ENCODE measurements around the gene GREB1L. TPM values are rescaled to one million over a fixed set of nuclear protein-coding genes. Genes with fewer than 3 reads are reported as not detected.

GREB1L gene
- total and polyA plus RNA-seq, 10 of the 15 experiments (the other 5 are each of a cell fraction or from before 2014, with no cell fraction given), result under 0.01 to 0.11 (median 0.03) TPM; not detected in 1

DNA sequence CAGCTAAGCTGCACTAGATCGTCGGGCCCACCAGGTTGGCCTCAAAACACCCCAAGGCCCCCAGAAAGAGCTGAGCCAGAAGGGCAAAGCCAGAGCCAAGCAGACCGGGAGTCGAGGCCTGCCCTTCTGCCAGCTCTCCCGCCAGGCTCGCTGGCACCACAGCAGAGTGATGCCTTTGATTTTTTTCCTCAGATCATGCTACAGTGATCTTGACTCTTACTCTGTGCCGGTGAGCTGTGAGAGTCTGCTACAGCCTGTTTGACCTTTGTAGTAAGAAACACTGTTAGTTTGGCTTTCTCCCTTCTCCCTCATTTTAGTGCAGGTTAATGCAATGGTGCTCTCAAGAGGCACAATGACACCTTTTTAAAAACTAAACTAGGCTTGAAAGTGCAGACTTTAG is 260.6 kb downstream of the GREB1L start:
- no peak for FAIRE-seq
- POLR2A ChIA-PET, result no interaction called here
- in situ Hi-C loops (cut with MboI), result no loop called here

DNA sequence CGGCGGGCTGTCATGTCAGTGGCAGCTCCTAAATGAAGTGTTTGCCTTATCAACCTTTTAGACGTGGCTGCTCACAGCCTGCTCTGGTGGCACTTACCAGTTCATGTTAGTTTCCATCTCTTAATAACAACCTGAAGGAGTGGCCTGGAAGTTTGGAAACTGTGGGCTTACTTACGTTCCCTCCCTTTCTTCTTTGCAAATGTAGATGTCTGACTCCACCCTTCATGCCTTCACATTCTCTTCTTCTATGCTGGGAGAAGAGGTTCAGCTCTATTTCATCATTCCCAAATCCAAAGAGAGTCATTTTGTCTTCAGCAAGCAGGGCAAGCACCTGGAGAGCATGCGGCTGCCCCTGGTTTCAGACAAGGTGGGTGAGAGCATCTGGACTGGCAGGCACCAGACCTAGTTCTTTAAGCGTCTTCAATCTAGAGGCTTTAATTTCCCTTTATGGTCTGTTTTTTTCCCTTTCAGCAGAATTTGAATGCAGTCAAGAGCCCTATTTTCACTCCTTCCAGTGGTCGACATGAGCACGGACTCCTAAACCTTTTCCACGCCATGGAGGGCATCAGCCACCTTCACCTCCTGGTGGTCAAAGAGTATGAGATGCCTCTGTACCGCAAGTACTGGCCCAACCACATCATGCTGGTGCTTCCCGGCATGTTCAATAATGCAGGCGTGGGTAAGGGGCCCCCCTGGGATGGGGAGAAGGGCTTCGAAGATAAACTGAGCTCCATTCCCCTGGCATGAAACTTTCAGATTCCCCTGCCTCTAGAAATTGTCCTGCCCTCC is 266.1 kb downstream of the GREB1L start:
- in situ Hi-C loops (cut with MboI), result no loop called here
- no peak overlapping the region for H3K27ac ChIP-seq (ENCODE audit: control insufficient read depth, insufficient read depth)
- H3K27me3 ChIP-seq (replicated peaks in 1 of 2; ENCODE audit: control insufficient read depth in 2 of 2, insufficient read depth in 2 of 2, low read length in 1 of 2), result no peaks in the 10 kb centered on the region
- DNase-seq (ENCODE audit: low read depth, low spot score) (no peak), FAIRE-seq (no peak), ATAC-seq (no peak)
- no peak overlapping the region for H3K4me3 ChIP-seq
- WGBS (ENCODE audit: insufficient coverage, insufficient replicate concordance, low lambda C conversion rate, missing lambda C conversion rate), result 84% methylated on average over 13 of the region's 13 CpGs
- no peaks in the 10 kb centered on the region for H4K20me1 ChIP-seq (ENCODE audit: control insufficient read depth, insufficient read depth)
- H3K36me3 ChIP-seq (ENCODE audit: control insufficient read depth in 2 of 2, insufficient read depth in 2 of 2, low read length in 1 of 2), result no peaks in the 10 kb centered on the region
- no peak overlapping the region for H3K4me2 ChIP-seq (ENCODE audit: control insufficient read depth, insufficient read depth)
- RAD21 ChIA-PET (ENCODE audit: unreplicated experiment), result interaction anchor here (0.7 kb wide), 1 partner anchor 63 kb away, joined by 4 read pairs; no protein-coding TSS in a partner anchor
- intact Hi-C loops (cut with micrococcal nuclease; ENCODE audit: unreplicated experiment), result no loop called here
- H3K9me3 ChIP-seq (replicated peaks; ENCODE audit: control insufficient read depth, insufficient read depth, low read length), result no peaks in the 10 kb centered on the region
- SMC1A ChIA-PET (ENCODE audit: uncharacterized antibody, unreplicated experiment), result no interaction called here
- H2AFZ ChIP-seq (ENCODE audit: control insufficient read depth, low read depth, low read length), result no peak overlapping the region
- no peak overlapping the region for H3K9ac ChIP-seq (ENCODE audit: control insufficient read depth, insufficient read depth, low read length)
- POLR2A ChIA-PET, result no interaction called here
- CTCF ChIA-PET, result interaction anchor here (1.0 kb wide), 1 partner anchor 316 kb away, joined by 3 read pairs; no protein-coding TSS in a partner anchor
- no peaks in the 10 kb centered on the region for H3K79me2 ChIP-seq (ENCODE audit: control insufficient read depth, insufficient read depth, low read length)
- BruUV-seq (replicated peaks), result no TSS peak
- no peaks in the 10 kb centered on the region for H3K4me1 ChIP-seq (ENCODE audit: control insufficient read depth, insufficient read depth, low read length)
- TF ChIP-seq MXI1 (IDR thresholded peaks at IDR 0.05; ENCODE audit: low read depth, low read length), result no peak
- no peak for TF ChIP-seq FOXM1 (IDR thresholded peaks at IDR 0.05; ENCODE audit: low read depth, low read length)
- TF ChIP-seq GATAD2B (conservative IDR thresholded peaks at IDR 0.05; ENCODE audit: low read depth), result no peak
- no peak for TF ChIP-seq ETV6 (conservative IDR thresholded peaks at IDR 0.05 in 1 of 2, IDR thresholded peaks at IDR 0.05 in 1 of 2; ENCODE audit: borderline replicate concordance in 1 of 2, low read depth in 1 of 2)
- TF ChIP-seq FOXK2 (IDR thresholded peaks at IDR 0.05), result no peak
- no peak for TF ChIP-seq CBFB (IDR thresholded peaks at IDR 0.05; ENCODE audit: low read depth)
- TF ChIP-seq, protein P1, sequence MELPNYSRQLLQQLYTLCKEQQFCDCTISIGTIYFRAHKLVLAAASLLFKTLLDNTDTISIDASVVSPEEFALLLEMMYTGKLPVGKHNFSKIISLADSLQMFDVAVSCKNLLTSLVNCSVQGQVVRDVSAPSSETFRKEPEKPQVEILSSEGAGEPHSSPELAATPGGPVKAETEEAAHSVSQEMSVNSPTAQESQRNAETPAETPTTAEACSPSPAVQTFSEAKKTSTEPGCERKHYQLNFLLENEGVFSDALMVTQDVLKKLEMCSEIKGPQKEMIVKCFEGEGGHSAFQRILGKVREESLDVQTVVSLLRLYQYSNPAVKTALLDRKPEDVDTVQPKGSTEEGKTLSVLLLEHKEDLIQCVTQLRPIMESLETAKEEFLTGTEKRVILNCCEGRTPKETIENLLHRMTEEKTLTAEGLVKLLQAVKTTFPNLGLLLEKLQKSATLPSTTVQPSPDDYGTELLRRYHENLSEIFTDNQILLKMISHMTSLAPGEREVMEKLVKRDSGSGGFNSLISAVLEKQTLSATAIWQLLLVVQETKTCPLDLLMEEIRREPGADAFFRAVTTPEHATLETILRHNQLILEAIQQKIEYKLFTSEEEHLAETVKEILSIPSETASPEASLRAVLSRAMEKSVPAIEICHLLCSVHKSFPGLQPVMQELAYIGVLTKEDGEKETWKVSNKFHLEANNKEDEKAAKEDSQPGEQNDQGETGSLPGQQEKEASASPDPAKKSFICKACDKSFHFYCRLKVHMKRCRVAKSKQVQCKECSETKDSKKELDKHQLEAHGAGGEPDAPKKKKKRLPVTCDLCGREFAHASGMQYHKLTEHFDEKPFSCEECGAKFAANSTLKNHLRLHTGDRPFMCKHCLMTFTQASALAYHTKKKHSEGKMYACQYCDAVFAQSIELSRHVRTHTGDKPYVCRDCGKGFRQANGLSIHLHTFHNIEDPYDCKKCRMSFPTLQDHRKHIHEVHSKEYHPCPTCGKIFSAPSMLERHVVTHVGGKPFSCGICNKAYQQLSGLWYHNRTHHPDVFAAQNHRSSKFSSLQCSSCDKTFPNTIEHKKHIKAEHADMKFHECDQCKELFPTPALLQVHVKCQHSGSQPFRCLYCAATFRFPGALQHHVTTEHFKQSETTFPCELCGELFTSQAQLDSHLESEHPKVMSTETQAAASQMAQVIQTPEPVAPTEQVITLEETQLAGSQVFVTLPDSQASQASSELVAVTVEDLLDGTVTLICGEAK (IDR thresholded peaks at IDR 0.05; ENCODE audit: borderline replicate concordance), result no peak
- TF ChIP-seq CHD1 (IDR thresholded peaks at IDR 0.05; ENCODE audit: low read depth, low read length), result no peak
- TF ChIP-seq ZNF207 (IDR thresholded peaks at IDR 0.05; ENCODE audit: borderline replicate concordance), result no peak
- no peak for TF ChIP-seq CEBPB (IDR thresholded peaks at IDR 0.05; ENCODE audit: borderline replicate concordance in 1 of 2, low read depth in 2 of 2, low read length in 2 of 2)
- TF ChIP-seq ZNF622 (IDR thresholded peaks at IDR 0.05), result no peak
- no peak for TF ChIP-seq TBL1XR1 (IDR thresholded peaks at IDR 0.05; ENCODE audit: low read depth, low read length)

More for the DNA sequence above, 260.6 kb downstream of the GREB1L start:
- H2AFZ ChIP-seq (ENCODE audit: control insufficient read depth, low read depth, low read length), result no peak overlapping the region
- CTCF ChIA-PET, result interaction anchor here (1.0 kb wide), 1 partner anchor 276 kb away, joined by 3 read pairs; no protein-coding TSS in a partner anchor
- no peaks in the 10 kb centered on the region; a peak in 1 of 4 replicates for H3K27me3 ChIP-seq (replicated peaks in 1 of 2; ENCODE audit: control insufficient read depth in 2 of 2, insufficient read depth in 2 of 2, low read length in 1 of 2)
- intact Hi-C loops (cut with micrococcal nuclease; ENCODE audit: unreplicated experiment), result no loop called here
- SMC1A ChIA-PET (ENCODE audit: uncharacterized antibody, unreplicated experiment), result interaction anchor here (0.6 to 1.0 kb wide), 2 partner anchors 22 to 38 kb away, joined by 3 to 4 read pairs; no protein-coding TSS in a partner anchor
- no peak overlapping the region for H3K4me3 ChIP-seq
- no peaks in the 10 kb centered on the region for H4K20me1 ChIP-seq (ENCODE audit: control insufficient read depth, insufficient read depth)
- H3K4me2 ChIP-seq (ENCODE audit: control insufficient read depth, insufficient read depth), result no peak overlapping the region
- WGBS (ENCODE audit: insufficient coverage, insufficient replicate concordance, low lambda C conversion rate, missing lambda C conversion rate), result 93% methylated on average over 7 of the region's 7 CpGs
- H3K4me1 ChIP-seq (ENCODE audit: control insufficient read depth, insufficient read depth, low read length), result no peaks in the 10 kb centered on the region
- H3K9ac ChIP-seq (ENCODE audit: control insufficient read depth, insufficient read depth, low read length), result no peak overlapping the region
- no peaks in the 10 kb centered on the region for H3K79me2 ChIP-seq (ENCODE audit: control insufficient read depth, insufficient read depth, low read length)
- H3K36me3 ChIP-seq (ENCODE audit: control insufficient read depth in 2 of 2, insufficient read depth in 2 of 2, low read length in 1 of 2), result no peaks in the 10 kb centered on the region
- no peak for TF ChIP-seq ZBED1 (IDR thresholded peaks at IDR 0.05; ENCODE audit: borderline replicate concordance)
- H3K27ac ChIP-seq (ENCODE audit: control insufficient read depth, insufficient read depth), result no peak overlapping the region
- no peaks in the 10 kb centered on the region for H3K9me3 ChIP-seq (replicated peaks; ENCODE audit: control insufficient read depth, insufficient read depth, low read length)
- DNase-seq (ENCODE audit: low read depth, low spot score) (no peak), ATAC-seq (no peak)
- RAD21 ChIA-PET (ENCODE audit: unreplicated experiment), result no interaction called here
- no TSS peak for BruUV-seq (replicated peaks)

Measured in GM12878 (cell line).